ENCODE data around the gene LRP3. TPM values are rescaled to one million over a fixed set of nuclear protein-coding genes. Genes with fewer than 3 reads are reported as not detected.

Gene LRP3
- total and polyA plus RNA-seq, 2 donors (not counting 1 experiment from before 2014, with no cell fraction given), result 4.0 to 24.4 TPM

DNA sequence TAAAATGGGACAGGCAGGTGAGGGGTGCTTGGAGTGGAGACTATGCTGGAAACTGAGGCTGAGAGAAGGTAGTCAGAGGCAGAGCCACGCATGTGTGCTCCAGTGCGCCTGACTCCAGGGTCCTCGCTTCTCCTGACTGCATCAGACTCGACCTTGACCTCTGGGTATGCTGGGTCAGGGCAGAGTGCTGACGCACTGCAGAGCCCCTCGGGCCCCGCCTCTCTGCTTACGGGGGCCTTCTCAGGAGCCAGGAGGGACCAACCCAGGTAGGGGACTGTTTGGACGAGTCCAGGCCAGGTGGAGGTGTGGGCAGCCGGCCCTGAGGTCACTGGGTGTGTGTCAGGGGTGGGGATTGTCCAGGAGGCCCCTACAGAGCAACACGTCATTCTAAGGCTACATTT, 54.4 kb downstream of the LRP3 start:
- H3K27ac ChIP-seq (ENCODE audit: insufficient read depth, low read length), result no peak overlapping the region
- no peak for DNase-seq (ENCODE audit: low read depth in 2 of 2)
- no peak for TF ChIP-seq EZH2 (IDR thresholded peaks at IDR 0.05; ENCODE audit: low read length, missing control alignments)
- TF ChIP-seq, protein P1, sequence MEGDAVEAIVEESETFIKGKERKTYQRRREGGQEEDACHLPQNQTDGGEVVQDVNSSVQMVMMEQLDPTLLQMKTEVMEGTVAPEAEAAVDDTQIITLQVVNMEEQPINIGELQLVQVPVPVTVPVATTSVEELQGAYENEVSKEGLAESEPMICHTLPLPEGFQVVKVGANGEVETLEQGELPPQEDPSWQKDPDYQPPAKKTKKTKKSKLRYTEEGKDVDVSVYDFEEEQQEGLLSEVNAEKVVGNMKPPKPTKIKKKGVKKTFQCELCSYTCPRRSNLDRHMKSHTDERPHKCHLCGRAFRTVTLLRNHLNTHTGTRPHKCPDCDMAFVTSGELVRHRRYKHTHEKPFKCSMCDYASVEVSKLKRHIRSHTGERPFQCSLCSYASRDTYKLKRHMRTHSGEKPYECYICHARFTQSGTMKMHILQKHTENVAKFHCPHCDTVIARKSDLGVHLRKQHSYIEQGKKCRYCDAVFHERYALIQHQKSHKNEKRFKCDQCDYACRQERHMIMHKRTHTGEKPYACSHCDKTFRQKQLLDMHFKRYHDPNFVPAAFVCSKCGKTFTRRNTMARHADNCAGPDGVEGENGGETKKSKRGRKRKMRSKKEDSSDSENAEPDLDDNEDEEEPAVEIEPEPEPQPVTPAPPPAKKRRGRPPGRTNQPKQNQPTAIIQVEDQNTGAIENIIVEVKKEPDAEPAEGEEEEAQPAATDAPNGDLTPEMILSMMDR (conservative IDR thresholded peaks at IDR 0.05 in 1 of 2, IDR thresholded peaks at IDR 0.05 in 1 of 2; ENCODE audit: low read depth in 1 of 2, low read length in 2 of 2), result no peak
- no peaks in the 10 kb centered on the region for H3K27me3 ChIP-seq (ENCODE audit: control insufficient read depth, insufficient read depth, low read length)
- no peaks in the 10 kb centered on the region for H3K4me1 ChIP-seq (ENCODE audit: control insufficient read depth, extremely low read depth, insufficient read depth, low read length)
- no peaks in the 10 kb centered on the region for H3K9me3 ChIP-seq (ENCODE audit: control insufficient read depth, insufficient read depth, low read depth, low read length)
- no peaks in the 10 kb centered on the region for H3K36me3 ChIP-seq (ENCODE audit: control insufficient read depth, insufficient read depth, low read length)
- H3K9ac ChIP-seq (ENCODE audit: insufficient read depth, low read length), result no peak overlapping the region
- no peaks in the 10 kb centered on the region for H4K20me1 ChIP-seq (ENCODE audit: control insufficient read depth, extremely low read depth, insufficient read depth, low read length)
- no peak overlapping the region for H2AFZ ChIP-seq (ENCODE audit: low read length)
- H3K4me3 ChIP-seq (replicated peaks in 1 of 4; ENCODE audit: control extremely low read depth in 1 of 4, insufficient read depth in 1 of 4, low read depth in 3 of 4, low read length in 4 of 4), result no peak overlapping the region
- H3K4me2 ChIP-seq (ENCODE audit: extremely low read depth, insufficient read depth, low read length), result no peak overlapping the region
- H3K79me2 ChIP-seq (ENCODE audit: control insufficient read depth, insufficient read depth, low read length), result no peaks in the 10 kb centered on the region

DNA sequence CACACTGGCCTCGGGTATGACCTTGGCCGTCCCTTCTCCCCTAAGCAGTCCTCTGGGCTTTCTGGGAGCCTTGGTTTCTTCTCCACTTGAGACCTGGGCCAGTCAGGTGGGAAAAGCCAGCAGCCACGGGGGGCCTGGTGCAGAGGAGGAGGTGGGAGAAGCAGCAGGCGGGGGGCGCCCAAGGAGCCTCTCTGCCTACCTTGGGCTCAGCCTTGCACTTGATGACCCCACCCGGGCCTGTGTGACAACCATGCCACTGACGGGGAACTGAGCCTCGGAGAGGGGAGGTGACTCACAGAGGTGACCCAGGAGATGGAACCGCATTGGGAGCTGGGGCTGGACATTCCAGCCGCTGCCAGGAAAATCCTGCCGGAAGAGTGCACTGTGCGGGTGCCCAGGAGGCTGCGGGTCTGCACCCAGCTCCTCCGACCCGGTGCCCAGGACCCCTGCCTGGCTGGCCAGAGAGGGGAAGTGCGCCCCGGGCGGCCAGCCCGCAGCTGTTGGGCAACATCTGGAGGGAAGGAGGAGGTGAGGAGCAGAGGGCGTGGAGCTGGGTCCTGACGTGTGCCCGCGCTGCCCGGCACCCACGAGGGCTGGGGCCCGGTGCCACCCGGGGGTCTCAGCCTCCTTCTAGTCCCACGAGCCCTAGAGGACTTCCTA, 55.0 kb downstream of the LRP3 start:
- Histone ChIP-seq H3K36me3 (ENCODE audit: control insufficient read depth, insufficient read depth, low read length) (no peaks in the 10 kb centered on the region), H4K20me1 (ENCODE audit: control insufficient read depth, extremely low read depth, insufficient read depth, low read length) (no peaks in the 10 kb centered on the region), H2AFZ (ENCODE audit: low read length) (no peak overlapping the region), H3K79me2 (ENCODE audit: control insufficient read depth, insufficient read depth, low read length) (no peaks in the 10 kb centered on the region), H3K9me3 (ENCODE audit: control insufficient read depth, insufficient read depth, low read depth, low read length) (no peaks in the 10 kb centered on the region), H3K27ac (ENCODE audit: insufficient read depth, low read length) (no peak overlapping the region), H3K4me3 (replicated peaks in 1 of 4; ENCODE audit: control extremely low read depth in 1 of 4, insufficient read depth in 1 of 4, low read depth in 3 of 4, low read length in 4 of 4) (no peak overlapping the region), H3K27me3 (ENCODE audit: control insufficient read depth, insufficient read depth, low read length) (no peaks in the 10 kb centered on the region), H3K4me2 (ENCODE audit: extremely low read depth, insufficient read depth, low read length) (no peak overlapping the region), H3K4me1 (ENCODE audit: control insufficient read depth, extremely low read depth, insufficient read depth, low read length) (no peaks in the 10 kb centered on the region), H3K9ac (ENCODE audit: insufficient read depth, low read length) (no peak overlapping the region)
- TF ChIP-seq, protein P1 (conservative IDR thresholded peaks at IDR 0.05 in 1 of 2, IDR thresholded peaks at IDR 0.05 in 1 of 2; ENCODE audit: low read depth in 1 of 2, low read length in 2 of 2), result no peak
- TF ChIP-seq EZH2 (IDR thresholded peaks at IDR 0.05; ENCODE audit: low read length, missing control alignments), result no peak
- no peak for DNase-seq (ENCODE audit: low read depth in 2 of 2)

DNA sequence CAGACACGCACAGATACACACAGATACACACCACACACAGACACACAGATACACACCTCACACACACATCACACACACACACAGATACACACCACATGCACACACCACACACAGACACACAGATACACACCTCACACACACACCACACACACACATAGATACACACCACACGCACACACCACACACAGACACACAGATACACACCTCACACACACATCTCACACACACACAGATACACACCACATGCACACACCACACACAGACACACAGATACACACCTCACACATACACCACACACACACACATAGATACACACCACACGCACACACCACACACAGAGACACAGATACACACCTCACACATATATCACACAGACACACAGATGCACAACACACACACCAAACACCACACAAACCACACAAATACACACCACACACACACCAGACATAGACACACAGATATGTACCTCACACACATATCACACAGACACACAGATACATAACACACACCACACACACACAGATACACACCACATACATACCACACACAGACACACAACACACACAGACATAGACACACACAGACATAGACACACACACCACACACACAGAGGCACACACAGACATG, 55.7 kb downstream of the LRP3 start:
- H3K27ac ChIP-seq (ENCODE audit: insufficient read depth, low read length), result no peak overlapping the region
- no peaks in the 10 kb centered on the region for H3K9me3 ChIP-seq (ENCODE audit: control insufficient read depth, insufficient read depth, low read depth, low read length)
- no peak overlapping the region for H3K9ac ChIP-seq (ENCODE audit: insufficient read depth, low read length)
- DNase-seq (ENCODE audit: low read depth in 2 of 2), result no peak
- H3K4me1 ChIP-seq (ENCODE audit: control insufficient read depth, extremely low read depth, insufficient read depth, low read length), result no peaks in the 10 kb centered on the region
- H3K27me3 ChIP-seq (ENCODE audit: control insufficient read depth, insufficient read depth, low read length), result no peaks in the 10 kb centered on the region
- H3K36me3 ChIP-seq (ENCODE audit: control insufficient read depth, insufficient read depth, low read length), result no peaks in the 10 kb centered on the region
- no peak overlapping the region for H2AFZ ChIP-seq (ENCODE audit: low read length)
- no peak overlapping the region for H3K4me2 ChIP-seq (ENCODE audit: extremely low read depth, insufficient read depth, low read length)
- TF ChIP-seq, protein P1 (conservative IDR thresholded peaks at IDR 0.05 in 1 of 2, IDR thresholded peaks at IDR 0.05 in 1 of 2; ENCODE audit: low read depth in 1 of 2, low read length in 2 of 2), result no peak
- no peaks in the 10 kb centered on the region for H4K20me1 ChIP-seq (ENCODE audit: control insufficient read depth, extremely low read depth, insufficient read depth, low read length)
- no peaks in the 10 kb centered on the region for H3K79me2 ChIP-seq (ENCODE audit: control insufficient read depth, insufficient read depth, low read length)
- H3K4me3 ChIP-seq (replicated peaks in 1 of 4; ENCODE audit: control extremely low read depth in 1 of 4, insufficient read depth in 1 of 4, low read depth in 3 of 4, low read length in 4 of 4), result no peak overlapping the region

All from fibroblast of lung (primary cell).